Skeletal muscle tissue (tissue), 4 donors: ENCODE results near the gene GASK1B. TPM values are rescaled to one million over a fixed set of nuclear protein-coding genes. Genes with fewer than 3 reads are reported as not detected.

Source experiments
- H3K27ac ChIP-seq: one replicate; pipeline ENCODE4 v1.7.0; 2013; ENCODE audit warnings: mild to moderate bottlenecking, low read depth, low read length, inconsistent platforms
- H3K27me3 ChIP-seq, 3 donors: one replicate each; pipeline ENCODE4 v1.7.0; 2013; ENCODE audit warnings: low read length in 3 of 3; ENCODE audit not compliant: control insufficient read depth in 3 of 3, insufficient read depth in 3 of 3
- H3K36me3 ChIP-seq, 3 donors: one replicate each; pipeline ENCODE4 v1.7.0; 2013; ENCODE audit warnings: low read length in 3 of 3; ENCODE audit not compliant: control insufficient read depth in 3 of 3, insufficient read depth in 3 of 3
- H3K4me1 ChIP-seq, 3 donors: one replicate each; pipeline ENCODE4 v1.7.0; 2013; ENCODE audit warnings: low read length in 3 of 3, mild to moderate bottlenecking in 3 of 3; ENCODE audit not compliant: control insufficient read depth in 3 of 3, insufficient read depth in 3 of 3
- H3K4me3 ChIP-seq, 3 donors: one replicate each; pipeline ENCODE4 v1.7.0; 2013; ENCODE audit warnings: low read length in 3 of 3
- H3K9ac ChIP-seq, 3 donors: one replicate each; pipeline ENCODE4 v1.7.0; 2013; ENCODE audit warnings: low read length in 3 of 3, mild to moderate bottlenecking in 3 of 3, moderate library complexity in 2 of 3, low read depth in 1 of 3
- H3K9me3 ChIP-seq, 3 donors: one replicate each; pipeline ENCODE4 v1.7.0; 2013; ENCODE audit warnings: low read length in 3 of 3; ENCODE audit not compliant: control insufficient read depth in 3 of 3
- total RNA-seq: library from RNA; depleted of rRNA; stranded (reverse); fragments of >200 nt; gene quantifications from one replicate; pipeline ENCODE4 v1.2.3, GENCODE V29; 2014
- donor health status: Osteomylitis.

Gene GASK1B
- total RNA-seq, 1 donor from 2014 or later, result 24.5 TPM

- Histone ChIP-seq H3K27ac (peak overlapping the region; percentile 67), H3K27me3 (peaks cover 4 to 10% (median 7%) of the 10 kb centered on the region in 3 donors), H3K9me3 (no peaks in the 10 kb centered on the region), H3K4me3 (peak overlapping the region; percentile 30 to 69 (median 55)), H3K4me1 (peaks cover 7 to 26% (median 12%) of the 10 kb centered on the region in 3 donors), H3K36me3 (no peaks in the 10 kb centered on the region), H3K9ac (peak overlapping the region in 1 of 3 donors; percentile 23)
Measured at GRCh38 chr4:158168606-158169005, 4.2 kb downstream of the GASK1B start.

GRCh38 chr4:158166701-158167100 is 6.1 kb downstream of the GASK1B start:
- Histone ChIP-seq H3K27me3 (peaks cover 4 to 10% (median 7%) of the 10 kb centered on the region in 3 donors), H3K9ac (no peak overlapping the region), H3K36me3 (no peaks in the 10 kb centered on the region), H3K4me3 (peak overlapping the region in 1 of 3 donors; percentile 27), H3K9me3 (no peaks in the 10 kb centered on the region), H3K27ac (no peak overlapping the region), H3K4me1 (peaks cover 7 to 22% (median 14%) of the 10 kb centered on the region in 3 donors)

GRCh38 chr4:158164768-158165213 is 8.0 kb downstream of the GASK1B start:
- Histone ChIP-seq H3K36me3 (no peaks in the 10 kb centered on the region), H3K27me3 (peaks cover 0 to 4% (median 4%) of the 10 kb centered on the region in 3 donors), H3K9ac (no peak overlapping the region), H3K27ac (no peak overlapping the region), H3K4me3 (peak overlapping the region in 1 of 3 donors; percentile 50), H3K9me3 (no peaks in the 10 kb centered on the region), H3K4me1 (peaks cover 0 to 11% (median 6%) of the 10 kb centered on the region in 3 donors)

GRCh38 chr4:158163941-158164767 is 8.7 kb downstream of the GASK1B start:
- peaks cover 0 to 4% (median 4%) of the 10 kb centered on the region in 3 donors for H3K27me3 ChIP-seq
- H3K27ac ChIP-seq, result no peak overlapping the region
- peak overlapping the region in 1 of 3 donors; percentile 27 for H3K4me3 ChIP-seq
- H3K9ac ChIP-seq, result no peak overlapping the region
- no peaks in the 10 kb centered on the region for H3K9me3 ChIP-seq
- no peaks in the 10 kb centered on the region for H3K36me3 ChIP-seq
- H3K4me1 ChIP-seq, result peaks cover 0 to 15% (median 6%) of the 10 kb centered on the region in 3 donors

- Histone ChIP-seq H3K9ac (no peak overlapping the region), H3K4me1 (peaks cover 0 to 18% (median 6%) of the 10 kb centered on the region in 3 donors), H3K27ac (no peak overlapping the region)
Measured at GRCh38 chr4:158162631-158163030, 10.2 kb downstream of the GASK1B start.

GRCh38 chr4:158161551-158162354 is 11.1 kb downstream of the GASK1B start:
- peak overlapping the region; percentile 59 for H3K27ac ChIP-seq
- H3K4me1 ChIP-seq, result peaks cover 0 to 18% (median 6%) of the 10 kb centered on the region in 3 donors
- no peaks in the 10 kb centered on the region for H3K27me3 ChIP-seq
- H3K9me3 ChIP-seq, result no peaks in the 10 kb centered on the region
- H3K36me3 ChIP-seq, result no peaks in the 10 kb centered on the region
- H3K9ac ChIP-seq, result no peak overlapping the region
- H3K4me3 ChIP-seq, result no peak overlapping the region

More at GRCh38 chr4:158162631-158163030, 10.2 kb downstream of the GASK1B start:
- Histone ChIP-seq H3K36me3 (no peaks in the 10 kb centered on the region), H3K4me3 (no peak overlapping the region), H3K9me3 (no peaks in the 10 kb centered on the region), H3K27me3 (no peaks in the 10 kb centered on the region)

GRCh38 chr4:158159718-158160094 is 13.1 kb downstream of the GASK1B start:
- H3K36me3 ChIP-seq, result no peaks in the 10 kb centered on the region
- H3K27ac ChIP-seq, result no peak overlapping the region
- H3K4me1 ChIP-seq, result peaks cover 0 to 18% (median 3%) of the 10 kb centered on the region in 3 donors
- H3K4me3 ChIP-seq, result no peak overlapping the region
- no peak overlapping the region for H3K9ac ChIP-seq
- H3K27me3 ChIP-seq, result no peaks in the 10 kb centered on the region
- no peaks in the 10 kb centered on the region for H3K9me3 ChIP-seq

- no peak overlapping the region for H3K27ac ChIP-seq
- H3K4me1 ChIP-seq, result peaks cover 0 to 18% (median 2%) of the 10 kb centered on the region in 3 donors
- H3K27me3 ChIP-seq, result no peaks in the 10 kb centered on the region
- no peaks in the 10 kb centered on the region for H3K36me3 ChIP-seq
- no peak overlapping the region for H3K9ac ChIP-seq
- H3K9me3 ChIP-seq, result no peaks in the 10 kb centered on the region
- no peak overlapping the region for H3K4me3 ChIP-seq
Measured at GRCh38 chr4:158159054-158159717, 13.6 kb downstream of the GASK1B start.

GRCh38 chr4:158157412-158157811 is 15.4 kb downstream of the GASK1B start:
- H3K27ac ChIP-seq, result no peak overlapping the region
- H3K9me3 ChIP-seq, result no peaks in the 10 kb centered on the region
- H3K36me3 ChIP-seq, result no peaks in the 10 kb centered on the region
- peaks cover 0 to 11% (median 0%) of the 10 kb centered on the region in 3 donors for H3K4me1 ChIP-seq
- no peaks in the 10 kb centered on the region for H3K27me3 ChIP-seq
- H3K9ac ChIP-seq, result no peak overlapping the region
- no peak overlapping the region for H3K4me3 ChIP-seq
